Ishikawa (cell line): ENCODE measurements around the gene RETSAT.

Source experiments
- CEBPB ChIP-seq: IDR thresholded peaks from 2 replicates; pipeline ENCODE4 v1.6.1; 2012
- CREB1 ChIP-seq: IDR thresholded peaks from 2 replicates; pipeline ENCODE4 v1.6.1; 2012; ENCODE audit warnings: low read depth
- EGR1 ChIP-seq: IDR thresholded peaks from 2 replicates; pipeline ENCODE4 v1.6.1; 2012
- EP300 ChIP-seq: IDR thresholded peaks from 2 replicates; pipeline ENCODE4 v1.6.1; 2012; ENCODE audit warnings: borderline replicate concordance
- FOXM1 ChIP-seq: IDR thresholded peaks from 2 replicates; pipeline ENCODE4 v1.6.1; 2012; ENCODE audit warnings: low read depth, borderline replicate concordance
- NFIC ChIP-seq: IDR thresholded peaks from 2 replicates; pipeline ENCODE4 v1.6.1; 2012
- RAD21 ChIP-seq: IDR thresholded peaks from 2 replicates; pipeline ENCODE4 v1.6.1; 2012; ENCODE audit warnings: low read depth
- TAF1 ChIP-seq: IDR thresholded peaks from 2 replicates; pipeline ENCODE4 v1.6.1; 2012; ENCODE audit warnings: low read depth, mild to moderate bottlenecking
- TCF12 ChIP-seq: IDR thresholded peaks from 2 replicates; pipeline ENCODE4 v1.6.1; 2012; ENCODE audit warnings: low read depth
- TEAD4 ChIP-seq: IDR thresholded peaks from 2 replicates; pipeline ENCODE4 v1.6.1; 2012
- YY1 ChIP-seq: IDR thresholded peaks from 2 replicates; pipeline ENCODE4 v1.6.1; 2012; ENCODE audit warnings: low read depth
- ZBTB7A ChIP-seq: IDR thresholded peaks from 2 replicates; pipeline ENCODE4 v1.6.1; 2012; ENCODE audit warnings: low read depth
- TF ChIP-seq, protein P1 (sequence below): IDR thresholded peaks from 2 replicates; pipeline ENCODE4 v1.6.1; 2012; ENCODE audit warnings: low read depth, mild to moderate bottlenecking
- TF ChIP-seq, protein P2 (sequence below): IDR thresholded peaks from 2 replicates; pipeline ENCODE4 v1.6.1; 2012
- TF ChIP-seq, protein P3 (sequence below): IDR thresholded peaks from 2 replicates; pipeline ENCODE4 v1.6.1; 2012

RETSAT gene

DNA sequence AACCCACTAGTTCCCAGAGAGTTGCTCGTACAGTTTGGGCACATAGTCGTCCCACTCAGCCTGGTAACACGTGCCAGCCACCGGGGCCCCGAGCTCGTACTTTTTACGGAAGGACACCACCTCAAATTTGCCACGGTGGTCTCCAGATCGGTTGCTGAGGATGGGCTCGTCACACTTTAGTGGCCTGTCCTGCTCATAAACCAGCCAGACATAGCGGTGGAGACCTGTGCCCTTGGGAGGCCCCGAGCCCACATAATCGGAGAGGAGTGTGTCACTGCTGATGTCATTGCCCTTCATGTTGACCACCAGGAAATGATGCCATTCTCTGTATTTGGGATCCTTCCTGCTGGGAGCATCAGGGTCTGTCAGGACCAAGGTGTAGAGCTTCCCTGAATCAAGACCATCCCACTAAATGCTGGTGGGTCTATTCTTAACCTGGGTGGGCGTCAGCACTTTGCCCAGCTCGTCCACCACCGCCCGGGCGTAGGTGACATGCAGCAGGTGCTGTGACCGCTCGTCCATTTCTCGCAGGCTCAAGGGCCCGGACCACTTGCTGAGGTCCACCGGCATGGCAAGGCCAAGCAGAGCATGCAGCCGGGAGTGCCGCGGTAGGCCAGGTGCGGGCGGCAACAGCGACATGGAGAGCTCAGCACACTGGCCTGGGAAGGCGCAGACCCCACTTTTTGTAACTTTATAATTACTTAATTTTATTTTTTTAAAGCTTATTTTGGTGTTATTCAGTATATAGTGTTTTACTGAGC is 12.9 kb downstream of the RETSAT start:
- TF ChIP-seq CEBPB (no peak), NFIC (no peak), EP300 (no peak), TCF12 (no peak), YY1 (no peak), EGR1 (no peak), RAD21 (no peak), ZBTB7A (no peak), TEAD4 (no peak), FOXM1 (no peak), TAF1 (no peak), CREB1 (no peak)
- TF ChIP-seq, protein P1, sequence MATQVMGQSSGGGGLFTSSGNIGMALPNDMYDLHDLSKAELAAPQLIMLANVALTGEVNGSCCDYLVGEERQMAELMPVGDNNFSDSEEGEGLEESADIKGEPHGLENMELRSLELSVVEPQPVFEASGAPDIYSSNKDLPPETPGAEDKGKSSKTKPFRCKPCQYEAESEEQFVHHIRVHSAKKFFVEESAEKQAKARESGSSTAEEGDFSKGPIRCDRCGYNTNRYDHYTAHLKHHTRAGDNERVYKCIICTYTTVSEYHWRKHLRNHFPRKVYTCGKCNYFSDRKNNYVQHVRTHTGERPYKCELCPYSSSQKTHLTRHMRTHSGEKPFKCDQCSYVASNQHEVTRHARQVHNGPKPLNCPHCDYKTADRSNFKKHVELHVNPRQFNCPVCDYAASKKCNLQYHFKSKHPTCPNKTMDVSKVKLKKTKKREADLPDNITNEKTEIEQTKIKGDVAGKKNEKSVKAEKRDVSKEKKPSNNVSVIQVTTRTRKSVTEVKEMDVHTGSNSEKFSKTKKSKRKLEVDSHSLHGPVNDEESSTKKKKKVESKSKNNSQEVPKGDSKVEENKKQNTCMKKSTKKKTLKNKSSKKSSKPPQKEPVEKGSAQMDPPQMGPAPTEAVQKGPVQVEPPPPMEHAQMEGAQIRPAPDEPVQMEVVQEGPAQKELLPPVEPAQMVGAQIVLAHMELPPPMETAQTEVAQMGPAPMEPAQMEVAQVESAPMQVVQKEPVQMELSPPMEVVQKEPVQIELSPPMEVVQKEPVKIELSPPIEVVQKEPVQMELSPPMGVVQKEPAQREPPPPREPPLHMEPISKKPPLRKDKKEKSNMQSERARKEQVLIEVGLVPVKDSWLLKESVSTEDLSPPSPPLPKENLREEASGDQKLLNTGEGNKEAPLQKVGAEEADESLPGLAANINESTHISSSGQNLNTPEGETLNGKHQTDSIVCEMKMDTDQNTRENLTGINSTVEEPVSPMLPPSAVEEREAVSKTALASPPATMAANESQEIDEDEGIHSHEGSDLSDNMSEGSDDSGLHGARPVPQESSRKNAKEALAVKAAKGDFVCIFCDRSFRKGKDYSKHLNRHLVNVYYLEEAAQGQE, result no peak
- TF ChIP-seq, protein P2, sequence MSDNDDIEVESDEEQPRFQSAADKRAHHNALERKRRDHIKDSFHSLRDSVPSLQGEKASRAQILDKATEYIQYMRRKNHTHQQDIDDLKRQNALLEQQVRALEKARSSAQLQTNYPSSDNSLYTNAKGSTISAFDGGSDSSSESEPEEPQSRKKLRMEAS, result no peak
- TF ChIP-seq, protein P3, sequence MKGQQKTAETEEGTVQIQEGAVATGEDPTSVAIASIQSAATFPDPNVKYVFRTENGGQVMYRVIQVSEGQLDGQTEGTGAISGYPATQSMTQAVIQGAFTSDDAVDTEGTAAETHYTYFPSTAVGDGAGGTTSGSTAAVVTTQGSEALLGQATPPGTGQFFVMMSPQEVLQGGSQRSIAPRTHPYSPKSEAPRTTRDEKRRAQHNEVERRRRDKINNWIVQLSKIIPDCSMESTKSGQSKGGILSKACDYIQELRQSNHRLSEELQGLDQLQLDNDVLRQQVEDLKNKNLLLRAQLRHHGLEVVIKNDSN, result no peak

DNA sequence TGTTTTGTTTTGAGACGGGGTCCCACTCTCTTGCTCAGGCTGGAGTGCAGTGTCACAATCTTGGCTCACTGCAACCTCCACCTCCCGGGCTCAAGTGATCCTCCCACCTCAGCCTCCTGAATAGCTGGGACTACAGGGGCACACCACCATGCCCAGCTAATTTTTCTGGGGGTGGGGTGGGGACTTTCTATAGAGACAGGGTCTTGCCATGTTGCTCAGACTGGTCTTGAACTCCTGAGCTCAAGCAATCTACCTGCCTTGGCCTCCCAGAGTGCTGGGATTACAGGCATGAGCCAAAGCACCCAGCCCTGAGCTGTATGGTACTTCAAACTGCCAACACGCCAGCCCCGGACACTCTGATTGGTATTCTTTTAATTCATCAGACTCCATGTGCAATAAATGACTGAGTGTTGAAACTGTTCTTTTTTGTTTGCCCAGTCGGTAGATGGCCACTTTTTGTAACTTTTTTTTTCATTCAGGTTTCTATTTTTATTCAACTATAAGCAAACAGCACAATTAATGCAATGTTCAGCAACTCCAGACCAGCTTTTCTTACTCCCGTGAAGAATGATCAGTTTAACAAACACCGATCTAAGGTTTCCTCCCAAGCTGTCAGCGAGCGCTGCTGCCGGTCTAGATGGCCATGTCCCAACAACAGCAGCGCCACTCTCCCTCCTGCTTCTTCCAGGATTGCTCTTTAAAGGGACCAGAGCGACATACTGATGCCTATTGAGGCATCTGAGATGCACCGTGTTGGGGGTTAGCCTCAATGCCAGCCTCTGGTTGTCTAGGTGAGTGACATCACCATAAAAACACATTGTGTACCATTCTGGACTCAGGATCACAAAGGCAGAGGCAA is 14.1 kb downstream of the RETSAT start:
- no peak for TF ChIP-seq ZBTB7A

DNA sequence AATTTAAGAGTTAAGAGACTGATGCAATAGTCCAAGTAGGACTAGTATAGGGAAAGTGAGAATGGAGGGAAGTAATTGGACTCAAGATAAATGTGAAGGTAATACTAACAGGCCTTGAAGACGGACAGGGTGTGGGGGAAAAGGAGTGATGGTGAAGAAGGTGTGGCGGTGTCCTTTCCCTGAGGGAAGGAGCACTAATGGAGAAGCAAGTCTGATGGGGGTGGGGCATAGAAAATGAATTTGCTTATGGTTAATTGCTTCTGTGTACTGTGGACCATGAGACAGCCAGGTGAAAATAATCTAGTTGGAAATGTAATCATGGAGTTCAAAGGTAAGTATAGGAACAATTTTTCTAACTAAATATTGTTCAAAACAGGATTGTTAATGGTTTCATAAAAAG is 19.4 kb downstream of the RETSAT start:
- TF ChIP-seq EGR1, result no peak
- TF ChIP-seq TEAD4, result no peak

DNA sequence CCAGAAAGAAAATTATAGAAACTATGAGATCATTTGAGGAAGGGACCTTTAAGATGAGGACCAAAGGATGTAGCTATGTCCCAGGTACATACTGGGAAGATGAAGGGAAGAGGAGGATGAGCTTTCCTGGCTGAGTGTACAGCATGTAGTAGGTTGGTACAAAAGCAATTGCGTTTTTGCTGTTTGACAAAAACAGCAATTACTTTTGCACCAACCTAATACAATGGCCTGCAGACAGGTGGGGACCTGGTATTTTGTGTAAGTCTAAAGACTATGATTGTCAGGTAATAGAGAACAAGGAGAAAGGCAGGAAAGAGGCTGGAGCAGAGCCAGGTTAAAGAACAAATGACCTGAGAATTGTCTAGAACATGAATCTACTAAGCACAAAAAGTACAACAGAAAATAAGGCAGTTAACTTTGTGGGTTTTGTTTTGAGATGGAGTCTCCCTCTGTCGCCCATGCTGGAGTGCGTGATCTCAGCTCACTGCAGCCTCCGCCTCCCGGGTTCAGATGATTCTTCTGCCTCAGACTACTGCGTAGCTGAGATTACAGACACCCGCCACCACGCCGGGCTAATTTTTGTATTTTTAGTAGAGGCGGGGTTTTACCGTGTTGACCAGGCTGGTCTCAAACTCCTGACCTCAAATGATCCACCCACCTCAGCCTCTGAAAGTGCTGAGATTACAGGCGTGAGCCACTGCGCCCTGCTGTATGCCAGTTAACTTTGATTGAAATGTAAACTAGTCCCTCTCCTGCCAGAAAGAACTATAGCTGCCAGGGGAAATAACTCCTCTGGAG is 23.3 kb downstream of the RETSAT start:
- TF ChIP-seq CEBPB (no peak), TAF1 (no peak), NFIC (no peak), EGR1 (no peak), TEAD4 (no peak), TCF12 (no peak), YY1 (no peak), FOXM1 (no peak), RAD21 (no peak)
- TF ChIP-seq, protein P2, result no peak
- TF ChIP-seq, protein P3, result no peak
- TF ChIP-seq, protein P1, result no peak

DNA sequence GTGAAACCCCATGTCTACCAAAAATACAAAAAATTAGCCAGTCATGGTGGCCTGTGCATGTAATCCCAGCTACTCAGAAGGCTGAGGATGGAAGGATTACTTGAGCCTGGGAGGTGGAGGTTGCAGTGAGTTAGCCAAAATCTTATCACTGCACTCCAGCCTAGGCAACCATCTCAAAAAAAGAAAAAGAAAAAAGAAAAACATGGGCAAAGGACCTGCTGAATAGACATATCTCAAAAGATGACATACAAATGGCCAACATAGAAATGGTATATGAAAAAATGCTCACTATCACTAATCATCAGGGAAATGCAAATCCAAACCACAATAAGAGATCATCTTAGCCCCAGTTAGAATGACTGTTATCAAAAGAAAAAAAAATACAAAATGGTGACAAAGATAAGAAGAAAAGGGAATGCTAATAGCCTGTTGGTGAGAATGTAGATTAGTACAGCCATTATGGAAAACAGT is 25.1 kb downstream of the RETSAT start:
- TF ChIP-seq TEAD4, result no peak
- TF ChIP-seq FOXM1, result no peak
- TF ChIP-seq, protein P2, result no peak
- TF ChIP-seq ZBTB7A, result no peak
- no peak for TF ChIP-seq TAF1
- TF ChIP-seq CREB1, result no peak
- TF ChIP-seq, protein P3, result no peak
- TF ChIP-seq EGR1, result no peak
- no peak for TF ChIP-seq NFIC
